ENCODE results near the gene RANBP10. TPM values are rescaled to one million over a fixed set of nuclear protein-coding genes. Genes with fewer than 3 reads are reported as not detected.
"Not testable (repeated sequence)": the region's sequence is repeated elsewhere in the genome, so short reads cannot be mapped to it uniquely, and the experiment has no call there.

Gene RANBP10
- total RNA-seq, 1 experiment from 2014 or later: 17.2 TPM

DNA sequence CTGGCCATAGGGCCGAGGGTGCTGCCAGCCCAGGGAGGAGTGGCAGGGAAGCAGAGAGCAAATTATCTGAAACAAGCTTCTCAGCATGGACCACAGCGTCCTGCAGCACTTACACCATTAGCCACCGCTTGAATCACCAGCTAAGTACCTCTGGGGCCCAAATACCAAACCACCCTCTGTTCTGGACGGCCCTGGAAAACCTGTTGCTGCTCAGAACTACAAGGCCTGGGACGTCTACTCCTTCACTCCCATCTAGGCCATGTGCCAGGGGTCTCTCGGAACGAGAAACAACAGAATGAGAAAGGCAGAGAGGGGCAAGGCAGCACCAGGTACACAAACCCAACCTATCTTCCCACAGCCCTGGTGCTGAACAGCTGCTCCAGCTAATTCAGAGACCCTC lies 47.4 kb downstream of the RANBP10 start:
- peaks cover 15% of the 10 kb centered on the region for H3K36me3 Mint-ChIP-seq (ENCODE audit: insufficient read depth, unreplicated experiment)
- no TSS peak for BruUV-seq (replicated peaks)
- CTCF ChIA-PET: interaction anchor here (0.6 kb wide), 3 partner anchors 11 to 111 kb away, joined by 3 read pairs; no protein-coding TSS in a partner anchor
- TF ChIP-seq, protein P1, sequence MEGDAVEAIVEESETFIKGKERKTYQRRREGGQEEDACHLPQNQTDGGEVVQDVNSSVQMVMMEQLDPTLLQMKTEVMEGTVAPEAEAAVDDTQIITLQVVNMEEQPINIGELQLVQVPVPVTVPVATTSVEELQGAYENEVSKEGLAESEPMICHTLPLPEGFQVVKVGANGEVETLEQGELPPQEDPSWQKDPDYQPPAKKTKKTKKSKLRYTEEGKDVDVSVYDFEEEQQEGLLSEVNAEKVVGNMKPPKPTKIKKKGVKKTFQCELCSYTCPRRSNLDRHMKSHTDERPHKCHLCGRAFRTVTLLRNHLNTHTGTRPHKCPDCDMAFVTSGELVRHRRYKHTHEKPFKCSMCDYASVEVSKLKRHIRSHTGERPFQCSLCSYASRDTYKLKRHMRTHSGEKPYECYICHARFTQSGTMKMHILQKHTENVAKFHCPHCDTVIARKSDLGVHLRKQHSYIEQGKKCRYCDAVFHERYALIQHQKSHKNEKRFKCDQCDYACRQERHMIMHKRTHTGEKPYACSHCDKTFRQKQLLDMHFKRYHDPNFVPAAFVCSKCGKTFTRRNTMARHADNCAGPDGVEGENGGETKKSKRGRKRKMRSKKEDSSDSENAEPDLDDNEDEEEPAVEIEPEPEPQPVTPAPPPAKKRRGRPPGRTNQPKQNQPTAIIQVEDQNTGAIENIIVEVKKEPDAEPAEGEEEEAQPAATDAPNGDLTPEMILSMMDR (IDR thresholded peaks at IDR 0.05; ENCODE audit: unreplicated experiment): no peak
- H3K27ac Mint-ChIP-seq (ENCODE audit: low read depth, unreplicated experiment): no peak overlapping the region
- H3K9me3 Mint-ChIP-seq (ENCODE audit: unreplicated experiment): no peaks in the 10 kb centered on the region
- intact Hi-C loops (cut with micrococcal nuclease): no loop called here
- DNase-seq (ENCODE audit: unreplicated experiment): no peak
- no peak overlapping the region for H3K4me3 Mint-ChIP-seq (ENCODE audit: unreplicated experiment)
- peaks cover 7% of the 10 kb centered on the region for H3K4me1 Mint-ChIP-seq (ENCODE audit: insufficient read depth, unreplicated experiment)
- POLR2A ChIA-PET: no interaction called here
- H3K27me3 Mint-ChIP-seq (ENCODE audit: insufficient read depth, unreplicated experiment): no peaks in the 10 kb centered on the region

DNA sequence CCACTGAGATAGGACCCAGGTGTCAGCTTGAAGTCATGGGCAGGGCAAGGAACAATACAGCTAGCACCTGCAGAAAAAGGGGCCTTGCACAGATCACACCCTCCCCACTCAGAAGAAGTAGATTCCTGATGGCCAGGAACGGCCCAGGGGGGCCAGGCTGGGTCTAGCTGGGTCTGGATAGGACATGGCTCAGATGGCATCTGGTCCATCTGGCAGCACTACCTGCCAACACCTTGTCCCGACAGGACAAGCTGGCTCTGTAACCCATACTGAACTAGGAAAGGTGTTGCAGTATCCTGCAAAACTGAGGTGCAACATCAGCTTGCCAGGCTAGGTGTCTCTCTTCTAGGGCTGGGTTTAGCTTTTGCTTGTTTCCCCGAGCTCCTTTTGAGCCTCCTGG lies 48.4 kb downstream of the RANBP10 start:
- POLR2A ChIA-PET: interaction anchor here (1.8 kb wide), 1 partner anchor 38 kb away, joined by 7 read pairs; the partner anchor contains the start of gene GFOD2
- intact Hi-C loops (cut with micrococcal nuclease): no loop called here
- TF ChIP-seq, protein P1 (IDR thresholded peaks at IDR 0.05; ENCODE audit: unreplicated experiment): no peak
- H3K36me3 Mint-ChIP-seq (ENCODE audit: insufficient read depth, unreplicated experiment): peaks cover 10% of the 10 kb centered on the region
- no peaks in the 10 kb centered on the region for H3K27me3 Mint-ChIP-seq (ENCODE audit: insufficient read depth, unreplicated experiment)
- H3K9me3 Mint-ChIP-seq (ENCODE audit: unreplicated experiment): no peaks in the 10 kb centered on the region
- no peak overlapping the region for H3K4me3 Mint-ChIP-seq (ENCODE audit: unreplicated experiment)
- no peak overlapping the region for H3K27ac Mint-ChIP-seq (ENCODE audit: low read depth, unreplicated experiment)
- peaks cover 7% of the 10 kb centered on the region for H3K4me1 Mint-ChIP-seq (ENCODE audit: insufficient read depth, unreplicated experiment)
- CTCF ChIA-PET: interaction anchor here (0.6 to 0.7 kb wide), 2 partner anchors 8 to 81 kb away, joined by 3 to 5 read pairs; no protein-coding TSS in a partner anchor
- DNase-seq (ENCODE audit: unreplicated experiment): no peak
- BruUV-seq (replicated peaks): no TSS peak

DNA sequence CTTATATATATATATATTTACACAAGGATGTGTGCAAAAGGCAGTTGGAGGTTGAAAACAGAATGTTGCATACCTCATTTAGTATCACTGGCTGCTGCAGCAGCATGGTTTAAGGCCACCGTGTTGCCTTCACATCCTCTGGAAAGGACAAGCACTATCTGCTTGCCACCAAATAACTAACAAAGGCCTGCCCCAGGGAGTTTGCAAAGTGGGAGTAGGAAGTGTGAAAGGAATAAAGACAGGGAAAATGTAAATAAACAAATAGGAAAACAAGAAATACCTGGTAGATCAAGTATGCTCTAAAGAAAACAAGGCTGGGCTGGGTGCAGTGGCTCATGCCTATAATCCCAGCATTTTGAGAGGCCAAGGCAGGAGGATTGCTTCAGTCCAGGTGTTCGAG lies 53.7 kb downstream of the RANBP10 start:
- Mint-ChIP-seq H3K4me1 (ENCODE audit: insufficient read depth, unreplicated experiment) (peaks cover 6% of the 10 kb centered on the region), H3K9me3 (ENCODE audit: unreplicated experiment) (no peaks in the 10 kb centered on the region), H3K4me3 (ENCODE audit: unreplicated experiment) (no peak overlapping the region), H3K27ac (ENCODE audit: low read depth, unreplicated experiment) (no peak overlapping the region), H3K27me3 (ENCODE audit: insufficient read depth, unreplicated experiment) (no peaks in the 10 kb centered on the region), H3K36me3 (ENCODE audit: insufficient read depth, unreplicated experiment) (peaks cover 10% of the 10 kb centered on the region)
- ChIA-PET CTCF (interaction anchor here (1.0 kb wide), 1 partner anchor 13 kb away, joined by 4 read pairs; no protein-coding TSS in a partner anchor), POLR2A (no interaction called here)
- no peak for DNase-seq (ENCODE audit: unreplicated experiment)
- BruUV-seq (replicated peaks): no TSS peak
- TF ChIP-seq, protein P1 (IDR thresholded peaks at IDR 0.05; ENCODE audit: unreplicated experiment): no peak
- intact Hi-C loops (cut with micrococcal nuclease): no loop called here

DNA sequence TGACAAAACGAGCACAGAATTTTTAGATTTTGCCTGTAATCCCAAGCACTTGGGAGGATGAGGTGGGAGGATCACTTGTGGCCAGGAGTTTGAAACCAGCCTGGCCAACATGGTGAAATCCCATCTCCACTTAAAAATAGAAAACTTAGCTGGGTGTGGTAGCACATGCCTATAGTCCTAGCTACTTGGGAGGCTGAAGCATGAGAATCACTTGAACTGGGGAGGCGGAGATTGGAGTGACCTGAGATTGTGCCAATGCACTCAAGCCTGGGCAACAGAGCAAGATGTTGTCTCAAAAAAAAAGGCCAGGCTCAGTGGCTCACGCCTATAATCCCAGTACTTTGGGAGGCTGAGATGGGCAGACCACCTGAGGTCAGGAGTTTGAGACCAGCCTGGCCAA lies 55.0 kb downstream of the RANBP10 start:
- H3K4me1 Mint-ChIP-seq (ENCODE audit: insufficient read depth, unreplicated experiment); BruUV-seq (replicated peaks); H3K9me3 Mint-ChIP-seq (ENCODE audit: unreplicated experiment); DNase-seq (ENCODE audit: unreplicated experiment); H3K27me3 Mint-ChIP-seq (ENCODE audit: insufficient read depth, unreplicated experiment); H3K36me3 Mint-ChIP-seq (ENCODE audit: insufficient read depth, unreplicated experiment); H3K27ac Mint-ChIP-seq (ENCODE audit: low read depth, unreplicated experiment); intact Hi-C loops (cut with micrococcal nuclease); H3K4me3 Mint-ChIP-seq (ENCODE audit: unreplicated experiment): not testable (repeated sequence)
- POLR2A ChIA-PET: interaction anchor here (1.2 kb wide), 3 partner anchors 9 to 230 kb away, joined by 3 read pairs; no protein-coding TSS in a partner anchor
- CTCF ChIA-PET: interaction anchor here (0.6 to 0.9 kb wide), 2 partner anchors 78 to 399 kb away, joined by 3 read pairs; no protein-coding TSS in a partner anchor

All from MCF 10A (cell line).